GM18909 (cell line): ENCODE measurements around the gene LRMDA.
"Not testable (repeated sequence)": the region's sequence is repeated elsewhere in the genome, so short reads cannot be mapped to it uniquely, and the experiment has no call there.

Experiments used
- ATAC-seq: cut with Tn5 transposase; IDR thresholded peaks from one replicate; pipeline ENCODE4 v1.9.1; 2021; ENCODE audit warnings: mild to moderate bottlenecking; ENCODE audit not compliant: unreplicated experiment, poor library complexity

LRMDA gene

DNA sequence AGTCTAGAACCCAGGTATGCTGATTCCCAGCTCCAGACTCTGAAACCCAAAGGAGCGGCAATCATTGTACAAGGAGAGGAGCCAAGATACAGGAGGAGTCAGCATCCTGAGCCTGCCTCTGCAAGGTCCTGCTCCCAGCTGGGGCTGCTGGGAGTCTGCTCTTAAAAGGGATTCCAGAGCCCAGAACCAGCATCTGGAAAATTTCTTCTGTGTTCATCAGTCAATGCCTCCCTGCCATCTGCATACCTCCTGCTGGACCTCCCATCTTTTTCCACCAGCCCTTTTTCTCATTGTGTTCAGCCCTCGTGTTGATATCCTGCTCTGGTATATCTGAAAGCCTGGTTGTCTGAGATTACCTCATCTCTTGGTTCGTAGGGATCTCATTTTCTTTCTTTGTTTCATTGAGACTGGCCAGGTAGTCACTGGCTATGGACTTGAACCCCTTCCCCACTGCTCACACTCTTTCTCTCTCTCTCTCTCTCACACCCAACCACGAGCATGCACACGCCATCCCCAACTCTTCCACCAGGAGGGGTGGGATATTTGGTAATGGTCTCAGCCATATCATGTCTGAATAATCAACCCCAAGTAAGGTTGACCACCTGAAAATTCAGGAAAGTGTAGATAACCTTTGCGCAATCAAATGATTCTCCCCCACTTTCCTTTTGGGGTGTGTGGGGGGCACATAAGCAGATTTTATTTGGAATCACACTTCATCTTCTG, 608.8 kb downstream of the LRMDA start:
- ATAC-seq: no peak

DNA sequence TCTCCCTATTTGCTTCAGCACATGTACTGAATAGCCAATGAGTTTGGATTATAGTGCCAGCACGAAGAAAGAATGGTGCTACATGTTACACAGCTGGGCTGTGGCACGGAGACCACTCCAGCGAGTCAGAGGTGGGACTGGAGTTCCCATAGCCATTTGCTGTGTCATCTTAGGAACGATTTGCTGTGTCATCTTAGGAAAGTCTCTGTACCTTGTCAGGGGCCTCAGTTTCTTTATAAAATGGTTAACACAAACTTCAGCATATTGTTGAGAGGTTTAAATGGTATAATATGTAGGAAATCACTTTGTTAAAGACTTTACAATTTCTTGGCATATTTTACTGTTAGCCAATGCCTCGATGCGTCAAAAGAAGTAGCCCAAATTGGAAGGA, 609.4 kb downstream of the LRMDA start:
- ATAC-seq: no peak

DNA sequence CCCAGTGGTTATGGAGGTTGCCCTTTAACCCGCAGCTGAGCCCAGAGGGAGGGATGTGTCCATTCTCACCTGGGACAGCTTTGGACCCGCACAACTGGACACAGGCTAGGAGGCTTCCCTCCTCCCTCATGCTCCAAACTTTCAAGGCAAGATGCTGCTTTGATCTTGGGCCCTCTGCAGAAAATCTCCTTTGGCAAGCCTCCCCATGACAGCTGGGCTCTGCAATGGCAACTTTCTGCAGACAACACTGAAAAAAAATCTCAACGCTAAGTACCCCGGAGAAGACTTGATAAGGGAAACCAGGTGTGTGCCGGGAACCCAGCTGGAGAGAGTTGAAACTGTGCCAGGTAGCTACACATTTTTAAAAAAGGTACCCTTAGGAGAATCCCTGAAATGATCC, 610.1 kb downstream of the LRMDA start:
- no peak for ATAC-seq

DNA sequence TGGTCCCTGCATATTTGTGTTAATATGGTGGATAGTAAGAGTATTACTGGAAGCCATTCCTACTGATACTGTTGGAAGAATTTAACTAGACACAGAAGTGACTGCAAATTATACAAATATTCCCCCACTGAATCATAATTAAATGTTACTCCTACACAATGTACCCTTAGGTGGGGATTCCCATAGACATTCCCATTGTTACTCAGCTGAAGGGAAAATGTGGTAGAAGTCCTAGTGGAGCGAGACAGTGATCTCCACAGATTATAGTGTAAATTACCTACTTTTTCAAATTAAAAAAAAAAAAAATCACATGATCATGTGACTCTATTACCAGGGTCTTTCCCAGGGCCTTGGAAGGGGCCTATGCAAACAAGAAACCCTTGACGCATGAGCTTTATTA, 611.8 kb downstream of the LRMDA start:
- ATAC-seq: no peak

DNA sequence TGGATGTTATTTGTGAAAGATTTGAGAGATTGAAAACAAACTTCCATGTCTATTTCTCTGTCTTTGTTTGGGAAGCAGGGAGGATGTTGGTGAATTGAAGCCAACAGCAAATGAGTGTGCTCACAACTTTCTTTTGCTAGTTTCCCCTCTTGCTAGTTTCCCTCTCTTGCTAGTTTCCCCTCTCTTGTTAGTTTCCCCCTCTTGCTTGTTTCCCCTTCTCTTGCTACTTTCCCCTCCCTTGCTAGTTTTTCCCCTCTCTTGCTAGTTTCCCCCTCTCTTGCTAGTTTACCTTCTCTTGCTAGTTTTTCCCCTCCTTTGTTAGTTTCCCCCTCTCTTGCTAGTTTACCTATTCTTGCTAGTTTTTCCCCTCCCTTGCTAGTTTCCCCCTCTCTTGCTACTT, 613.3 kb downstream of the LRMDA start:
- ATAC-seq: no peak

DNA sequence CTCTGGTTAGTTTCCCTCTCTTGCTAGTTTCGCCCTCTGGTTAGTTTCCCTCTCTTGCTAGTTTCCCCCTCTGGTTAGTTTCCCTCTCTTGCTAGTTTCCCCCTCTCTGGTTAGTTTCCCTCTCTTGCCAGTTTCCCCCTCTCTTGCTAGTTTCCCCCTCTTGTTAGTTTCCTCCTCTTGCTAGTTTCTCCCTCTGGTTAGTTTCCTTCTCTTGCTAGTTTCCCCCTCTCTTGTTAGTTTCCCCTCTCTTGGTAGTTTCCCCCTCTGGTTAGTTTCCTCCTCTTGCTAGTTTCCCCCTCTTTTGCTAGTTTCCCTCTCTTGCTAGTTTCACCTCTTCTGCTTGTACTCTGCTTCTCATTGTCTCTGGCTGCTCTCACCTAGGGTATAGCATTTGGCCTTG, 613.8 kb downstream of the LRMDA start:
- ATAC-seq: no peak

DNA sequence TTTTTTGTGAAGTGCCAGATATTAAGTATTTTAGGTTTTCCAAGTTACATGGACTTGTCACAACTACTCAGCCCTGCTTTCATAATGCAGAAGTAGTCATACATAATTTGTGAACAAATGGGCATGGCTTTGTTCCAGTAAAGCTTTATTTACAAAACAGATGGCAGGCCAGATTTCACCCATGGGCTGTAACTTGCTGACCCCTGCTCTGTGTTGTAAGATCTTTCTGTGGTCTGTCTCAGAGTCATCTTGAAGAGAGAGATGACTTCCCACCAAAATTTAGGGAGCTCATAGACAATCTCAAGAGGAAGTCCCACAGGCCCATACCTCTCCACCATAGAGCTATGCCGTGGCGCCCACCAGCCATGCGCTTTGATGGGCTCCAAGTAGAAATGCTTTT, 616.1 kb downstream of the LRMDA start:
- no peak for ATAC-seq

DNA sequence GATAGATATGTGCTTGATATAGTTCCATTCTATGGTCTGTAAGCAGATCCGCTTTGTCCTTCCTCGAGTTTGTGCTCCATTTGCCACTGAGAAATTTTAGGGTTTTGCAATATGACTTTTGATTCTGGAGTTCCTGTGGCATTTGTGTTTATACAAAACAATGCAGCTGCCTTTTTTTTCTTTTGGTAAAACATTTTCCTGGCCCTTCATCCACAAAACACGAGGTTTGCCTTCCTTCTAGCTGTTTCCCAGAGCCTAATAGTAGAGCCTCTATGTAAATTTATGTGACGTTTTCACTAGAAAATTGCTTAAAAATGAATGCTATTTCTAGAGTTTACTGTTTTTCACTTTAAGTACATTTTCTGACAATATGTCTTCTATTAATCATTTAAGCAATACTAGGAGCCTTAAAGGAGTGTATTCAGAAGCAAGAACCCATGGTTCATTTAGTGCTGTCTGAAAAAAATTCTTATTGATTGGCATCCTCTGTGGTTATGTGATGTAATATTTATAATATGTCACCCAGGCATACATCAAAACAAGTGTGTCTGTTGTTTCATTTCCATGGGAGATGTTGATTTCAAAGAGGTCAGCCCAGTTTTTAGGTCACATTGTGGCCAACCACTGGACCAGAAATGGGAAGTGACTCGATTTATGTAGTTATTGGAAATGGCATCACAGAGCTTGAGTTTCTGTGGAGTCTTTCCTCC, 618.3 kb downstream of the LRMDA start:
- ATAC-seq: no peak

DNA sequence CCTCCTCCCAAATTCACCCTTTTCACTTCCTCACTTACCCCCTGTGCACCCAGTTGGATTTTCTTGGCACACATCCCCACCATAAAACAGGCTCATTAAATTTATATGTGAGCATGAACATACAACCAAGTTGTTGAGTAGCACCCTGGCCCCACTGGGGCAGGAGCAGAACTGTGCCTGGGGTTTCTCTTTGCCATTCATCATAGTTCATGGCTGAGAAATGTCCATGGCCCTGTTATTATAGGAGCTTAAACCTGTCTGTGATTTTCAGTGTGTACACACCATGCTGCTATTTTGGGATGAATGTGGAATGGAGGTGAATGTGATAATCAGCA, 618.8 kb downstream of the LRMDA start:
- ATAC-seq: no peak

DNA sequence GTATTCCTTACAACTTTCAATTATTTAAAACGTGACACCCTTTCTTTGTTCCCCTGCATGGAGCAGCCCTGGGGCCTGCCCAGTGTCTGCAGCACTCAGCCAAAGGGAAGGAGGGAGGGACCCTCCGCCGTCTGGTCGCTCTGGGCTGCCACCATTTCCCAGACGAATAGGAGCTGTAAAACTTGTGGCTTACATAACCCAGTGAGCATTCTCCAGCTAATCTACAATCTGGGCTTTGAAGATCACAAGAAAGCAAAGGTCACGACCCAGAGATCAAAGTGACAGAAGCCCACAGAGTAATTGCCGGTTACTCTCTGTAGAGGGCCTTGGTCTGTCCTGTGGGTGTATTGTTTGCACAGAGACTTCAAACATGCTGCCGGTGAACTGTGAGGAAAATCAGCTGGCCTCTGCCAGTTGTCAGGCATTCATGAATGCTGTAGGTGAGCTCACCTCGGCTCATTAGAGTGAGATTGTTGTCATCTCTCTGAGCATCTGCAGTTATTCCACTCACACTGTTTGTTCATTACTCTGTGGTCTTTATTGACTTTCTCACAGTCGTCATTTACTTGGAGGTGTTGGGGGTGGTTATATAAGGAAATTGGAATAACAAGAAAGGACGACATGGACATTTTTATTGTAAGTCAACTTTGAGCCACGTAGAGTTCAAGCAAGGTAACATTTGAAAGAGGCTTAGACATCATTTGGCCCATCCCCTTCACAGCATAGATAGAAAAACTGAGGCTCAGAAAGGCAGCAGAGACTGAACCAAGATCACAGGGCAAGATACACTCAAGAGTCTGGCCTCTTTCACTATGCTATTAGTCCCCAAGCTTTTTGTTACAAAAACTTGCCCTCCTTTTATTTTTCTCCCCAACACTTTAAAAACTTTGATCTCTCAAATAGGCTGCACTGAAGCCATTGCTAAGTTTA, 619.8 kb downstream of the LRMDA start:
- ATAC-seq: no peak

DNA sequence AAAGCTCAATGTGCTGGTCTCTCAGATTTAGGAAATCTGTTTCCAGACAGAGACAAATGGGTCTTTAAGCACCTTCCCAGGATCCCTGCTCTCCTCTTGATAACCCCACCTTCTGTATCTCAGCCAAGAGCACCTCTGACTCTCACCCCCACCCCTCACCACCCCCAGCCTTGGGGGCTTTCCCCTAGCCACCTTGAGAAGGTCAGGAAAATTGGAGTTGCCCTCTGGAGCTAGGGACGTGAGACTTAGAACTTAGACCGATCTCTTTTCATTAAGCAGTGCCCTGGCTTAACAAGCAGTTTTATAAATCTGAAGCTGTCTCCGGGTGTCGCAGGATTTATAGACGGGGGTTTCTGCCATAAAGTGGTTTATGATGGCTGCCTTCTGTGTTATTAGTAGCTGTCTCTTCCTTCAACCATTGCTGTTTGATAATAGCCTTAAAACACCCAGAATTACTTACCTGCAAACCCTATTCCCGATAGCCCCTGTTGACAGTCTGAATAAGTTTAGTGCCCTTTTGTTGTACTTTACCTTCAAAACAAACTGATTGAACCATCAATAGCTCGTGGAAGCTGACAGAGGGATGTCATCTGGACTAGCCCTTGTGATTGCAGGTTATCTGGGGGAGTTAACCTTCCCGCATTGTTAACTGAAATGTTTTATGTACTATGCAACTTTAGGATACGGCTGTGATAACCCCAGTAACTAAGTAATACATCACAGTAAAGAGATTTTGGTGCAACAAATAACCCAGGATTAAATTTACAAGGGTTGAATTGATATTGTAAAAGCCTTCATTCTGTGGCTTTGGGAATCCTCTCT, 621.5 kb downstream of the LRMDA start:
- ATAC-seq: no peak

DNA sequence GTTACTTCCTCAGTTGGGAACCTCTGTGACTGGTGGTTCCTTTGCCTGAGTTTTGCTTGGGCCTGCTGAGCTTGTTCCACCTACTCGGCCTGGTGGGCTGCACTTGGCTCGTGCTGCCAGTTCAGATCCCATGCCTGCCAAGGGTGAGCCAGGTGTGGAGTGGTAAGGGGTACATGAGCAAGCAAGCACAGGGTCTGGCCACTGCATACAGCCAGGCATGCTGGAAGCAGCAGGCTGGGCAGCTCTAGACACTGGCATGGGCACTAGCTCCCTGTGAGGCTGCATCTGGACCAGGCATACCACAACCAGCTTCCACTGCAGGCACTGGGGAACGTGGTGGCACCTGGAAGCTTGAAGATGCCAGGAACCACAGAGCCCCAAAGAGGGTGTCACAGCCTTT, 624.0 kb downstream of the LRMDA start:
- no peak for ATAC-seq

DNA sequence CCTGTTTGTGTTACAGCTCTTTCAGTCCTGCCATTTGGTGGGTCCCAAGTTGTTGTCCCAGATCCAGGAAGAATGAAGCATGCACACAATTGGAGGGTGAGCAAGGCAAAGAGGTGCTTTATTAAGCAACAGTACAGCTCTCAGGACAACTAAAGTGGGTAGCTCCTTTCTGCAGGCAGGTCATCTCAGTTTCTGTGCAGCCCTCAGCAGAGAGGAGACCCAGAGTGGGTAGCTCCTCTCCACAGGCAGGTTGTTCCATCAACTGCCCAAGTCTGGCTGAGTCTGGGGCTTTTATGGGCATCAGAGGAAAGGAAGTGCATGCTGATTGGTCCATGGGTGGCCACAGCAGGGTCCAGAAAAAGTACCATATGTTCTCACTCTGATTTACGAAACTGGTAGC, 624.5 kb downstream of the LRMDA start:
- ATAC-seq: no peak

DNA sequence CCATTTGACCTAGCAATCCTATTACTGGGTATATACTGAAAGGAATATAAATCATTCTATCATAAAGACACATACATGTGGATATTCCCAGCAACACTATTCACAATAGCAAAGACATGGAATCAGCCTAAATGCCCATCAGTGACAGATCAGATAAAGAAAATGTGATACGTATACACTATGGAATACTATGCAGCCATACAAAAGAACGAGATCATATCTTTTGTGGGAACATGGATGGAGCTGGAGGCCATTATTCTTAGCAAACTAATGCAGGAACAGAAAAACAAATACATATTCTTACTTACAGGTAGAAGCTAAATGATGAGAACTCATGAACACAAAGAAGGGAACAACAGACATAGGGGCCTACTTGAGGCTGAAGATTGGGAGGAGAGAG, 629.6 kb downstream of the LRMDA start:
- ATAC-seq: not testable (repeated sequence)

DNA sequence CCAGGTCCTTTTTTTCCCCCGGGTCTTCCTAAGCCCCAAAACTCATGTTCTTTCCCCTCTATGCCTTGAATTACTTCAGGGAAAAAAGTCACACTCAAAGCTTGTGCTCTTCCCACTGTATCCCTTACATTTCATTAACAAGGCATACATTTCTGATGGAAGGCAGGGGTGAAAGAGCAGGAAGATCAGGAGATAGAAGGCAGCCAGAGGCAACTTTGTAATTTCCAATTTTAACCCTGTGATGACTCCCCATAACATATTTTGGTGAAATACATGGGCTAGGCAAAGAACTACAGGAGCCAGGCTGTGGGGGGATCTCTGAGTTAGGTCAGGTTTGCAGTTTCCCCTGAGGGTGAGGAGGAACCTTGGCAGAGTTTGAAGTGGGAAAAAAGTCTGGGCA, 635.0 kb downstream of the LRMDA start:
- no peak for ATAC-seq

DNA sequence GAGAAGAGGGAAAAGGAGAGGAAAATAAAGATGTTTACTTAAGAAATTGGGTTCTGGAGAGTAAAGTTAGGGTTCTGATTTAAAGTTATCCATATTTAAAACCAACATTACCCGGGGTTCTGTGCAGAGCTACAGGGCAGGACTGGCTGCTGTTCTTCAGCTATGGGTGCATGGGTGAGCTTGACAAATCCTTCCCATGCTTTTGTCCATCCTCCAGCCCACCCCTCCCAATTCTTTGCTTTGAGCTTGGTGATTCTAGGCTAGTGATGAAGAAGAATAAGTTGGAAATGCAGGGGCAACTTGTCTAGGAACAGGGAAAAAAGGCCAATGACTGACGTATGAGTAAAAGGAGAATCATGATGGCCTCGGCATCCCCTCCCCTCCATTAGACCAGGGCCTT, 636.0 kb downstream of the LRMDA start:
- ATAC-seq: no peak

DNA sequence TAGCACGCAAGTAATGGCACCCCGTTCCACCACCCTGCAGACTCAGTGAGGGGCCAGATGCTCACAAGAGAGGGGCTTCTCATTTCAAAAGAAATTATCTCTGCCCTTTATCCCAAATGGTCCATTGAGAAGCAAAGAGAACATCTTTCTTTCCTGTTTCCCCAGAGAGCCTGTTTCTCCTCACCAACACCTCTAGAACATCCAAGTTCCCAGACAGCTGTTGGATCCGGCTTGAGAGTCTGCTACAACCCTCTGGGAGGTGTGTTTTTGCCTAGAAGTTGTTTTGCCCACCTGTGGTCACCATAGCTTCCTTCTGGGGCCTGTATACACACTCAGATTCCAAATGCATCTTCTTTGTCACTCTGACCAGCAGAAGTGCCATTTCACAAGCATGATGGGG, 637.4 kb downstream of the LRMDA start:
- no peak for ATAC-seq

DNA sequence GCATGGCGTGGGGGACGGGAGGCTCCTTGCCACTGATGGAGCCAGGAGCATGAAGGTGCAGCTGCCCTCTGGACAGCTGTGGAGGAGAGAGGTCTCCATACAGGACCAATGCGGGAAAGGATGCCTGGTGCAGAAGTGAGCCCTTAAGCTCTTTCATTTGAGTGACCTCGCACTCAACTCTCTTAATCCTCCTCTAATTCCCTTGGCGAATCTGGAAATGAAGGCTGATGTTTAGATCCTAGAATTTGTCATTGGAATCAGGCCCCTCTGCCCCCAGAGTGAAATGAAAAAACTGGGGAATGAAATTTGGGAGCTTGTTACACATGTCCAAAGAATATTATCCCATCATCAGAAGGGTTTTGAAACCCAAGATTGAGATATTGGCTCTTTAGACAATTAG, 639.5 kb downstream of the LRMDA start:
- no peak for ATAC-seq

DNA sequence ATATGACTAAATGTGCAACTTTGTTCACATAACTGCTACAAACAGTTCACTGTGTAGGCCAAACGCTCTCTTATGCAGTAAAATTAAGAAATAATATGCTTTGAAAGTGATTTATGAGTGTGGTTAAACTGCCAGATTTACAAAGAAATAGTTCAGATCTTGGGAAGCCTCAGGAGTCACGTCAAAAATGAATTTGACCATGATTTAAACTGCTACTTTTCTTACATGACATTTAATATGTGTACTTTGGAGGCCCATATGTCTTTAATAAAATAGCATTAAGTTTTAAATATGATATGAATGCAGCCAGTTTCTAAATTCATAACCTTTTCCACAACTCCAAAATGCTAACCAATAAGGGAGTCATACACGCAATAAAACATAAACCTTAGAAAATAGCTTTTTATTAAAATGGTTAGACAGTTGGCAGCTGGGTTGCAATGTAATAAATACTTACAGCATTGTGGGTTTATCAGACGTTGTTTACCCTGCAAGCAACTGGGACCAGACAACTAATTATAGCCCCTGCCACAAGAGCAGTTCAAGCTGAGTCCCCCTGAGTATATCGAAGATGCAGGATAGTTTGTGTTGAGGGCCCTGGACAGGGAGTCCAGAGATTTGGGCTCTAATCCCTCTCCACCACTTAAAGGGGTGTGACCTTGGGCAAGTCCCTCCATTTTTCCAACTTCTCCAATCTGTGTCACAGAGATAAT, 640.4 kb downstream of the LRMDA start:
- ATAC-seq: no peak

DNA sequence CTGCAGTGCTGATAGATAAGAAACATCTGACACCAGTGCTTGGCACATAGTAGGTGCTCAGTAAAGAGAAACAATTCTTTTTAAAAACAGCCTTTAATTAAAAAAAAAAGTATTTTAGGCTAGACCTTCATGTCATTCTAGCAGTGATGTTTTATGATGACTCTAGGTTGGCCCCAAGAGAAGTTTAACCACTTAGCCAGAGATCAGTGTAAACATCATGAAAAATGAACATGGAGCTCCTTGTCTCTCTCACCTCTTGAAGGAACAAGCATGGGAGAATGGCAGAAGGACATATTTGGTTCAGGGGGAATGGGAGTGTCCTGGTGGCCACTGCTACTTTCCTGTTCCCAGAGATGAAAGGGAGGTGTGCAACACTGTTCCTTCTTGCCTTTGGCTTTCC, 641.0 kb downstream of the LRMDA start:
- ATAC-seq: no peak
